IgD-negative memory B cell (primary cell): ENCODE measurements around the gene STRADB. TPM values are rescaled to one million over a fixed set of nuclear protein-coding genes. Genes with fewer than 3 reads are reported as not detected.
"Not testable (repeated sequence)": the region's sequence is repeated elsewhere in the genome, so short reads cannot be mapped to it uniquely, and the experiment has no call there.

Experiments used
- H3K27ac Mint-ChIP-seq, 3 donors: one replicate each; pipeline ENCODE4 v1.8.0; 2020 to 2022; ENCODE audit warnings: mild to moderate bottlenecking in 3 of 3, mixed read lengths in 3 of 3, moderate library complexity in 1 of 3
- H3K27me3 Mint-ChIP-seq: one replicate; pipeline ENCODE4 v1.8.0; 2021; ENCODE audit warnings: mixed read lengths
- H3K36me3 Mint-ChIP-seq: one replicate; pipeline ENCODE4 v1.8.0; 2020; ENCODE audit warnings: mild to moderate bottlenecking, mixed read lengths
- H3K4me1 Mint-ChIP-seq, 3 donors: one replicate each; pipeline ENCODE4 v1.8.0; 2020 to 2022; ENCODE audit warnings: mixed read lengths in 3 of 3, mild to moderate bottlenecking in 1 of 3
- H3K4me3 Mint-ChIP-seq, 4 donors: one replicate each; pipeline ENCODE4 v1.8.0; 2020 to 2022; ENCODE audit warnings: mild to moderate bottlenecking in 4 of 4, mixed read lengths in 4 of 4, moderate library complexity in 3 of 4
- H3K9me3 Mint-ChIP-seq, 3 donors: one replicate each; pipeline ENCODE4 v1.8.0; 2020 to 2021; ENCODE audit warnings: mixed read lengths in 3 of 3, mild to moderate bottlenecking in 1 of 3
- polyA plus RNA-seq: library from polyadenylated mRNA; unstranded; fragments of 300-500 nt; fragmentation: Illumina TruSeq; gene quantifications from one replicate; pipeline ENCODE4 v1.2.3, GENCODE V29; 2021

The STRADB gene
- polyA plus RNA-seq, 1 donor from 2014 or later = 40.0 TPM

DNA sequence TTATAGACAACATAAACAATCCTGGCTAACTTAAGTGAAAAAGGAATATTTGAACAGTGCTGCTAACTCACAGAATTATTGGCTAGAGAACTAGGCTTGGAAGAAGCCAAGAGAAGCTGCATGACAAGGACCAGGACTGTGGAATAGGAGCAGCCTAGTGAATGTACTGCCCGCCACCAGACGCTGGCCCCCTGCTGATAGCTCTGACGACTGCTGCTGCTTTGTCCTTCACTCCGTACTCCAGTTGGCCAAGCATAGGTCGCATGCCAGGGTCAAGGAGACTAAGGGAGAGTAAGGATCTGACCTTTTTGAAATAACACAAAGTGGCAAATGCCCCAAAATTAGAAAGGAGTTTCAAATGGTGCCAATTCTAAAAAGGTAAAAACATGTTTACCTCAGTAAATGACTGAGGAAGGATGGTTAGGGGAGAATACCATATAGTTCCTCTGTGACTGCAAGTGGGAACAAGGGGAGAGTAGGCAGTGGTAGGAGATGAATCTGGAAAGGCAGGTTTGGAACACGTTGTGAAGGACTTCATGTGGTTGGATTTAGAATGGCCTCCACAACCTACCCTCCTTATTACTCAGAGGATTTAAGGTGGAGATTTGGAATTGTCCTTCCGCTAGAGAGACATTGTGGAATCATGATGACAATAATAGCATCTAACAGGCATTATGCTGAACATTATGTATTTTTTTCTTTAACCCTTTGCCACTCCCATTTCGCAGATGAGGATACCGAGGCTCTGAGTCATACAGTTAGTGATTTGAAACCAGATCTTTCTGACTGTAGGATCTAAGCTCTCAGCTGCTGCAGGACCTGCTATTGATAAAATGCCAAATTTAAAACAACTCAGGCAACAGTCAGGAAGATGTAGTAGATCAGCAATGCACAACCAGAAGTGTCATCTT, 19.5 kb downstream of the STRADB start:
- no peaks in the 10 kb centered on the region for H3K4me1 Mint-ChIP-seq
- H3K9me3 Mint-ChIP-seq = no peaks in the 10 kb centered on the region
- no peaks in the 10 kb centered on the region for H3K27me3 Mint-ChIP-seq
- H3K27ac Mint-ChIP-seq = no peak overlapping the region
- H3K36me3 Mint-ChIP-seq = peaks cover 15% of the 10 kb centered on the region
- H3K4me3 Mint-ChIP-seq = no peak overlapping the region

DNA sequence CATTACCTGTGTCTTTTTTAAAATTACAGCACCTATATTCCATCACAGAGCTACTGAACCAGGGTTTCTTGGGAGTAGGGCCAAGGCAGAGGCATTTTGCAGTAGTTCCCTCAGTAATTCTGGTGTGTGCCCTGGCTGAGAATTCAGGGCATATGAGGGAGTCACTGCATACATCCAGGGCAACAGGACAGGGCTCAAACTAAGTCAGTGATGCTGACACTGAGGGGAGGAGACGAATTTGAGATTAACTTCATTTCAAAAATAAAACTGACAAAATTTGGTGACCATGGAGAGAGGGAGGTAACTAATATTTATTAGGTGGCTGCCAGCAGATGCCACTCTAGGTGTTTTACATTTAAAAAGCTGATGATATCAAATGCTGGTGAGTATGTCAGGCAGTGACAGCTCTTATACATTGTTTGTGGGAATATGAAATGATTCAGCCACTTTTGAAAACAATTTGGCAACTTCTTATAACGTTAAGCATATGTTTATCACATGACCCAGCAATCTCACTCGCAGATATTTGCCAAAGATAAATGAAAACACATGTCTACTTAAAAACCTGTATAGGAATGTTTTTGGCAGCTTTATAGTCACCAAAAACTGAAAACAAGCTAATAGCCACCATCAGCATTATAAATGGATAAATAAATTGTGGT, 20.3 kb downstream of the STRADB start:
- Mint-ChIP-seq H3K4me1 (no peaks in the 10 kb centered on the region), H3K27me3 (no peaks in the 10 kb centered on the region), H3K9me3 (no peaks in the 10 kb centered on the region), H3K4me3 (no peak overlapping the region), H3K36me3 (peaks cover 15% of the 10 kb centered on the region), H3K27ac (no peak overlapping the region)

DNA sequence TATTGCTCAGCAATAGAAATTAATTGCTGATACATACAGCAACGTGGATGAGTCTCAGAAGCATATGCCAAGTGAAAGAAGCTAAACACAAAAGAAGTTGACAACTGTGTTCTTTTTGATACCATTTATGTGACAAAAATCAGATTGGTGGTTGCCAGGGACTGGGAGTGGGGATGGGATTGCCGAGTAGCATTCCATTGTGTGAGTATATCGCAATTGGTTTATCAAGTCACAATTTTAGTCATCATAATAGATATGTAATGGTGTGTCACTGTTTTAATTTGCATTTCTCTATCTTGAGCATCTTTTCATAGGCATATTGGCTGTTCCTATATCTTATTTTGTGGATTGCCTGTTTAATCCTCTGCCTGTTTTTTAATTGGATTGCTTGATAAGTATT, 20.9 kb downstream of the STRADB start:
- no peaks in the 10 kb centered on the region for H3K27me3 Mint-ChIP-seq
- no peaks in the 10 kb centered on the region for H3K4me1 Mint-ChIP-seq
- no peaks in the 10 kb centered on the region for H3K9me3 Mint-ChIP-seq
- H3K36me3 Mint-ChIP-seq = peaks cover 15% of the 10 kb centered on the region
- H3K27ac Mint-ChIP-seq = no peak overlapping the region
- H3K4me3 Mint-ChIP-seq = no peak overlapping the region

DNA sequence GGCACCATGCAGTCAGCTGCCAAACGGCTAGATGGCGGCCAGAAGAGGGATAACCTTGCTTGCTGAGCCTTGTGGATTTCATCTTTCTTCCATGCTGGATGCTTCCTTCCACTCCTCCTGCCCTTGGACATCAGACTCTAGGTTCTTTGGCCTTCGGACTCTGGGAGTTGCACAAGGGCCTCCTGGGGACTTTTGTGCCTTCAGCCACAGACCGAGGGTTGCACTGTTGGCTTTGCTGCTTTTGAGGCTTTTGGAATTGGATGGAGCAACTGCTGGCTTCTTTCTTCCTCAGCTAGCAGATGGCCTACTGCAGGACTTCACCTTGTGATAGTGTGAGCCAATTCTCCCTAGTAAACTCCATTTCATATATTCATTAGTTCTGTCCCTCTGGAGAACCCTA, 31.0 kb downstream of the STRADB start:
- Mint-ChIP-seq H3K27me3 (no peaks in the 10 kb centered on the region), H3K36me3 (peaks cover 6% of the 10 kb centered on the region), H3K4me1 (no peaks in the 10 kb centered on the region), H3K4me3 (no peak overlapping the region), H3K9me3 (peaks cover 0 to 2% (median 0%) of the 10 kb centered on the region in 3 donors), H3K27ac (no peak overlapping the region)

DNA sequence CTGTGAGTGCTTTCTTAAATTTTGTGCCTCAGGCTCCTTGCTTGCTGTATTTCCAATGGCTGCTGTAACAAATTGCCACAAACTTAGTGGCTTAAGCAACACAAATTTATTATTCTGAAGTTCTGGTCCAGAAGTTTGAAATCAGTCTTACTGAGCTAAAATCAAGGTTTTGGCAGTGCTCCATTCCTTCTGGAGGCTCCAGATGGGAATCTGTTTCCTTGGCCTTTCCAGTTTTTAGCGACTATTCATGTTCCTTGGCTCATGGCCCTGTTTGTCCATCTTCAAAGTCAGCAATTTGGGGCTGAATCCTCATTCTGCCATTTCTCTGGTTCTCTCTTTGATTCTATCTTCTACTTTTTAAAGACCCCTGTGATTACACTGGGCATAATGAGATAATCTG, 31.8 kb downstream of the STRADB start:
- Mint-ChIP-seq H3K4me3 (no peak overlapping the region), H3K27me3 (no peaks in the 10 kb centered on the region), H3K4me1 (no peaks in the 10 kb centered on the region), H3K9me3 (peaks cover 0 to 2% (median 0%) of the 10 kb centered on the region in 3 donors), H3K36me3 (peaks cover 6% of the 10 kb centered on the region), H3K27ac (no peak overlapping the region)

DNA sequence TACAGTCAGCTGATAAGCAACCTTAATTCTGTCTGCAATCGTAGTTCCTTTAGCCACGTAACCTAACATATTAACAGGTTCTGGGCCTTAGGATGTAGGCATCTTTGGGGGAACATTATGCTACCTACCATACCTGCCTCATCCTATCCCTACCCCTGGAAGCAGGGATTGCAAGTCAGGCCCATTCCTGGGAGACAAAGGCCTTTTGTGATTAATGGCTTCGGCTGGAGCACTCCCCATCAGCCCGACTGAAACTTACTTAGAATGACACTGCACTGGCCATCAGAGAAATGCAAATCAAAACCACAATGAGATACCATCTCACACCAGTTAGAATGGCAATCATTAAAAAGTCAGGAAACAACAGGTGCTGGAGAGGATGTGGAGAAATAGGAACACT, 32.2 kb downstream of the STRADB start:
- H3K36me3 Mint-ChIP-seq, H3K9me3 Mint-ChIP-seq: not testable (repeated sequence)

DNA sequence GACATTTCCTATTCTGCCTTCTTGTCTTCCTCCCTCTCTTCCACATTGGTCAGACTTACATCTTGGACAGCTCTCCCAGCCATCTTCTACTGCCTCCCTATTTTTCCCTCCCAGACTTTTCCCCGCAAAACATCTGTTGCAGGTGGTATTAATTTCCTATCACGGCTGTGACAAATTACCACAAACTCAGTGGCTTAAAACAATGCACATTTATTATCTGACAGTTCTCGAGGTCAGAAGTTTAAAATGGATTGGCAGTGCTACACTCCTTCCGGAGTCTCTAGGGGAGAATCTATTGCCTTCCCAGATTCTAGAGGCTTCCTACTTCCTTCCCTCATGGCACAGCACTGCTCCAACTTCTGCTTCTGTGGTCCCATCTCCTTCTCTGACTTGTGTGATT, 33.3 kb downstream of the STRADB start:
- Mint-ChIP-seq H3K27ac (no peak overlapping the region), H3K9me3 (peaks cover 0 to 2% (median 0%) of the 10 kb centered on the region in 3 donors), H3K4me1 (no peaks in the 10 kb centered on the region), H3K36me3 (peaks cover 6% of the 10 kb centered on the region), H3K27me3 (no peaks in the 10 kb centered on the region), H3K4me3 (no peak overlapping the region)

More for the DNA sequence above, 32.2 kb downstream of the STRADB start:
- not testable (repeated sequence) for H3K27me3 Mint-ChIP-seq, H3K4me1 Mint-ChIP-seq, H3K27ac Mint-ChIP-seq, H3K4me3 Mint-ChIP-seq

DNA sequence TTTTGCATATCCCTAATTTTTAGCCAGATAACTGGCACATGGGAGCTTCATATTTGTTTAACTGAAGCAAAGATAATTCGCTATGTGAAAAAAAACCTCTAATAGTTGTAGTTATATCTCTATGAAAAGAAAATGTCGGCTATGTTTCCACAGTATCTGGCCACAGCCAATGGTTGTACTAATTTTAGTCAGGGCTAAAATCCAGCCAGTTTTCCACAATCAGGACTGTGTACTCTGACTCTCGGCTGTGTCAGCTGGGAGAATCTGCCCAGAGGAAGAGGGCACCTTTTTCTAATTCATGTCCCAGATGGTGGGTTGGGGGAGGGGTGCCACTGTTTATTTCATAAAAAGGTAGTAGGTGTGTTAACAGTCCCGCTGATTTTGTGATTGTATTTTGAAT, 38.8 kb downstream of the STRADB start:
- Mint-ChIP-seq H3K27me3 (peaks cover 3% of the 10 kb centered on the region), H3K36me3 (peaks cover 3% of the 10 kb centered on the region), H3K4me1 (no peaks in the 10 kb centered on the region), H3K4me3 (no peak overlapping the region), H3K9me3 (no peaks in the 10 kb centered on the region), H3K27ac (no peak overlapping the region)

DNA sequence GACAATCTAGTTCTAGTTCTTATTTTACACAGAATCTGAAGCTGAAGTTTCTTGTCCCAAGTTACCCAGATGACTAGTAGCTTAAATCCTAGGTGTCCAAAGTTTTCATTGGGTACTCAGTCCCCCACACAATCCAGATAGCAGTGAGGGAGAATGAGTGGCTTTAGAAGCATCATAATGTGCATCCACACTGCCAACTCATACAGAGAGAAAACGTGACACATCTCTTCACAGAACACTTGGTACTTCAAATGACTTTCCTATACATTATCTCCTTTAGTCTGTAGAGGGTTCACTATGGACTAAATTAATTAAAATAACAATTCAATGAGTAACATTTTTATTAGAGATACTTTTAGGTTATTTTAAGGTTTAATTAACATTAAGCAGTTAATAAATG, 45.2 kb downstream of the STRADB start:
- Mint-ChIP-seq H3K4me3 (no peak overlapping the region), H3K36me3 (peaks cover 3% of the 10 kb centered on the region), H3K9me3 (peaks cover 0 to 1% (median under 1%) of the 10 kb centered on the region in 3 donors), H3K27ac (no peak overlapping the region), H3K4me1 (no peaks in the 10 kb centered on the region), H3K27me3 (peaks cover 3% of the 10 kb centered on the region)

DNA sequence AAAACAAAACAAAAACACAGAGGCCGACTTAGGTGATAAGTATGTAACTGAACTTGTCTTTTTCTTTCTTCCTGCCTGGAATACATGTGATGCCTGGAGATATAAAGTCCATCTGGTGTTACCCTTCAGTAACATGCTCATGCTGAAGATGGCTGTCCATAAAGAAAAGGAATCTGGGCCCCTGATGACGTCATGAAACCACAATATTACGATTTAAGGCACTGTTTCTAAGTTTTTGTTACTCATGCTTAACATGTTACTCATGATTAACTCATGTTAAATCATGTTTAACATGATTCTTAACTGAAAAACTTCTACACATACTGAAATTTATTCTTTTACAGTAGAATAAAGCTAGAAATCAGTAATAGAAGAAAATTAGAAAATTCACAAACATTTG, 49.0 kb downstream of the STRADB start:
- Mint-ChIP-seq H3K4me1 (no peaks in the 10 kb centered on the region), H3K27ac (no peak overlapping the region), H3K27me3 (no peaks in the 10 kb centered on the region), H3K9me3 (peaks cover 3 to 16% (median 15%) of the 10 kb centered on the region in 3 donors), H3K4me3 (no peak overlapping the region), H3K36me3 (peaks cover 2% of the 10 kb centered on the region)

DNA sequence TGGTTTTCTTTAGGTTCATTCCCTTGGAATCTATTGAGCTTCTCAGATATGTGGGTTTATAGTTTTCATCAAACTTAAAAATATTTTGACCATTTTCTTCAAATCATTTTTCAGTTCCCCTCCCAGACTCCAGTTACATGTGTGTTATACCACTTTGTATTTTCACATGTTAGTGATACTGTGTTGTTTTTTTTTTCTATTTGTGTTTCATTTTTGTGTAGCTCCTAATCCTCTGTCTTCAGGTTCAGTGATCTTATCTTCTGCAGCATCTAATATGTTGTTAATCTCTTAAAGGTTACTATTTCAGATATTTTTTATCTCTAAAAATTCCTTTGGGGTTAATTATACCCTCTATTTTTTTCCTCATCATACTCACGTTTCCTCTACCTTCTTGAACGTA, 51.2 kb downstream of the STRADB start:
- peaks cover 2% of the 10 kb centered on the region for H3K36me3 Mint-ChIP-seq
- H3K4me3 Mint-ChIP-seq = no peak overlapping the region
- peak overlapping the region in 1 of 3 donors; percentile 12 for H3K27ac Mint-ChIP-seq
- peaks cover 3 to 20% (median 16%) of the 10 kb centered on the region in 3 donors for H3K9me3 Mint-ChIP-seq
- H3K27me3 Mint-ChIP-seq = no peaks in the 10 kb centered on the region
- no peaks in the 10 kb centered on the region for H3K4me1 Mint-ChIP-seq

DNA sequence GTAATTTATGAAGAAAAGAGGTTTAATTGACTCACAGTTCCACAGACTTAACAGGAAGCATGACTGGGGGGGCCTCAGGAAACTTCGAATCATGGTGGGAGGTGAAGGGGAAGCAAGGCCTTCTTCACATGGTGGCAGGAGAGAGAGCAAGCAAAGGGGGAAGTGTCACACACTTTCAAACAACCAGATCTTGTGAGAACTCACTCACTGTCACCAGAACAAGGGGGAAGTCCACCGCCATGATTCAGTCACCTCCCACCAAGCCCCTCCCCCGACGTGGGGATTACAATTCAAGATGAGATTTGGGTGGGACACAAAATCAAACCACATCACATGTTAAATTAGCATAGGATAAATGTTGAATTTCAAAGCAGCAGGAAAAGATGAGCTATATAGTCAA, 56.2 kb downstream of the STRADB start:
- Mint-ChIP-seq H3K9me3 (peaks cover under 1 to 18% (median 13%) of the 10 kb centered on the region in 3 donors), H3K36me3 (no peaks in the 10 kb centered on the region), H3K4me1 (peaks cover 0 to 3% (median 0%) of the 10 kb centered on the region in 3 donors), H3K27ac (no peak overlapping the region), H3K27me3 (no peaks in the 10 kb centered on the region), H3K4me3 (no peak overlapping the region)

DNA sequence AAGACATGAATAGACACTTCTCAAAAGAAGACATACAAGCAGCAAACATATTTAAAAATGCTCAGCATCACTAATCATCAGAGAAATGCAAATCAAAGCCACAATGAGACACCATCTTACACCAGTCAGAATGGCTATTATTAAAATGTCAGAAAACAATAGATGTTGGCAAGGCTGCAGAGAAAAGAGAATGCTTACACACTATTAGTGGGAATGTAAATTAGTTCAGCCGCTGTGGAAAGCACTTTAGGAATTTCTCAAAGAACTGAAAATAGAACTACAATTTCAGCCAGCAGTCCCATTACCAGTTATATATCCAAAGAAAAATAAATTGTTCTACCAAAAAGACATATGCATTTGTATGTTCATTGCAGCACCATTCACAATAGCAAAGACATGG, 61.7 kb downstream of the STRADB start:
- peaks cover 0 to 1% (median 0%) of the 10 kb centered on the region in 3 donors for H3K9me3 Mint-ChIP-seq
- H3K36me3 Mint-ChIP-seq = peaks cover 2% of the 10 kb centered on the region
- no peak overlapping the region for H3K27ac Mint-ChIP-seq
- H3K4me3 Mint-ChIP-seq = no peak overlapping the region
- H3K27me3 Mint-ChIP-seq = peaks cover 1% of the 10 kb centered on the region
- H3K4me1 Mint-ChIP-seq = peaks cover 0 to 3% (median 3%) of the 10 kb centered on the region in 3 donors

DNA sequence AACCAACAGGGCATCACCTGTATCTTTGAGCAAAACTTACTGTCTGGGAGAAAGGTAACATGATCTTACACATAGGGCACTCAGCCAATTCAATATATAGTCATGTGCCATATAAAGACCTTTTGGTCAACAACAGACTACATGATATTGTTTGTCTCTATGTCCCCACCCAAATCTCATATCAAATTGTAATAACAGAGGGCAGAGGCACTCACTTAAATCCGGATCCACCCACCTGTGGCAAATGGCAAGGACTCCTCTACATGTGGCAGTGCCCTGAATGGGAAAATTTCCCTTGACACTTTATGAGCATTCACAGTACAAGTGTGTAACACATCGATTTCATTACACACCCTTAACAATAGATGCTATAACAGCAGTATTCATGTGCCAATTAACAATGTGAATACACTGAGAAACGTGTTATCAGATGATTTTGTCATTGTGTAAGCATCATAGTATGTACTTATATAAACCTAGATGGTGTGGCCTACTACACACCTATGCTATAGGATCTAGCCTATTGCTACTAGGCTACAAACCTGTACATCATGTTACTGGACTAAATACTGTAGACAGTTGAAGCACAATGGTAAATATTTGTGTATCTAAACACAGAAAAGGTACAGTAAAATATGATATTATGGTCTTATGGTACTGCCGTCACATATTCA, 64.2 kb downstream of the STRADB start:
- peaks cover 4% of the 10 kb centered on the region for H3K36me3 Mint-ChIP-seq
- peaks cover 7 to 15% (median 7%) of the 10 kb centered on the region in 3 donors for H3K9me3 Mint-ChIP-seq
- H3K4me1 Mint-ChIP-seq = peaks cover 0 to 3% (median 2%) of the 10 kb centered on the region in 3 donors
- H3K27me3 Mint-ChIP-seq = peaks cover 7% of the 10 kb centered on the region
- H3K4me3 Mint-ChIP-seq = no peak overlapping the region
- no peak overlapping the region for H3K27ac Mint-ChIP-seq

DNA sequence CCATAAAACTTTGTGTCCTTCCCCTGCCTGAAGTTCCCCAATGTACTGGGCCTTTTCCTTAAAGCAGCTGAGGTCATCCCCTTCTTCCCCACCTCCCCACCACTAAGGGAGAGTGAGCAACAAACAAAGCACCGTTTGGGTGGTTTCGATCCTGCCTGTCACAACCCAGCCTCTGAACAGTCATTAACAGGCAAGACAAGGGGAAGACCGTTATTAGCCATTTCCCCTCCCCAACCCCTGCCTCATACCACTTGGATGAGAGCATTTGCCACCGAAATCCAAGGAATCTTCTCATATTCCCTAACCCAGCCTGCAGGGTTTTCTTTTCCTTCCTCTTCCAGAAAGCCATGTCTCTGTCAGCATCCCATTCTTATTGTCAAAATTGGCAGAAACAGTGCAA, 65.6 kb downstream of the STRADB start:
- Mint-ChIP-seq H3K4me1 (peaks cover 0 to 3% (median 0%) of the 10 kb centered on the region in 3 donors), H3K27me3 (peaks cover 12% of the 10 kb centered on the region), H3K4me3 (no peak overlapping the region), H3K36me3 (peaks cover 4% of the 10 kb centered on the region), H3K27ac (no peak overlapping the region), H3K9me3 (peaks cover 13 to 15% (median 14%) of the 10 kb centered on the region in 3 donors)
